ENCODE results near the gene FAM237B. TPM values are rescaled to one million over a fixed set of nuclear protein-coding genes. Genes with fewer than 3 reads are reported as not detected.

The FAM237B gene
- total and polyA plus RNA-seq, 2 of the 8 experiments (the other 6 are each of a cell fraction or from before 2014, with no cell fraction given): not detected

DNA sequence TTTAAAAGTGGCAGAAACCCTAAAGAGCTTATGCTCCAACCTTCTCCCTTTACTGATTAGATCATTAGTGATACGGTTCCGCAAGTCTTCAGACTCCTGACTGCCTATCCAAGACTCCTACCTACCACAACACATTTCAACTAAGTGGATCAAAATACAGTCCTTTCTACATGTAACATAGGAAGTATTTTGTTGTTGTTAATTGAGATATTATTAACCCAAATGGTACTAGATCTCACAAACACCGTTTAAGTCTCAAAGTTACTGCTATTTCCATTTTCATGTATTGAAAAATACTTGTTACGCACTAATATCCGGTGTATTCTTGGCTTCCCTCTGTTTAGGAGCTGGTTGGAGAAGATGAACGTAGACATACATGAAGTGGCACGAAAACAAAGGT lies 1.1 kb downstream of the FAM237B start:
- DNase-seq (ENCODE audit: low read depth in 1 of 2, low spot score in 2 of 2) (no peak), FAIRE-seq (no peak)
- H2AK5ac ChIP-seq (ENCODE audit: low read depth, low read length): no peak overlapping the region
- H3K9ac ChIP-seq (replicated peaks in 1 of 4; ENCODE audit: extremely low read depth in 1 of 4, low read depth in 3 of 4, low read length in 3 of 4): no peak overlapping the region
- H2AFZ ChIP-seq (ENCODE audit: low read length): no peak overlapping the region
- peaks cover 20 to 39% (median 29%) of the 10 kb centered on the region in 4 experiments for H3K27me3 ChIP-seq (replicated peaks in 1 of 4; ENCODE audit: control insufficient read depth in 3 of 4, extremely low read depth in 1 of 4, insufficient read depth in 3 of 4, low read length in 3 of 4)
- H3K4ac ChIP-seq (replicated peaks; ENCODE audit: insufficient read length, low read depth, low read length): no peak overlapping the region
- H2BK20ac ChIP-seq (ENCODE audit: low read length): no peak overlapping the region
- no peak overlapping the region for H3K56ac ChIP-seq (replicated peaks; ENCODE audit: insufficient read length, low read depth, low read length)
- H4K20me1 ChIP-seq (replicated peaks in 1 of 2; ENCODE audit: control insufficient read depth in 1 of 2, insufficient read depth in 2 of 2, low read length in 2 of 2): no peaks in the 10 kb centered on the region
- H4K8ac ChIP-seq (ENCODE audit: extremely low read depth, insufficient read depth, low read length): no peak overlapping the region
- CTCF ChIA-PET (ENCODE audit: partially characterized antibody): interaction anchor here (1.0 to 2.9 kb wide), 3 partner anchors 9 to 14 kb away, joined by 3 to 14 read pairs (median 7); no protein-coding TSS in a partner anchor
- H2BK120ac ChIP-seq (replicated peaks; ENCODE audit: low read depth, low read length): no peak overlapping the region
- H3K23ac ChIP-seq (ENCODE audit: insufficient read length): no peak overlapping the region
- no peak overlapping the region for H2BK15ac ChIP-seq (ENCODE audit: low read length)
- H3K36me3 ChIP-seq (ENCODE audit: control insufficient read depth in 2 of 4, insufficient read depth in 4 of 4, low read length in 3 of 4): no peaks in the 10 kb centered on the region
- no peak overlapping the region for H2BK5ac ChIP-seq (ENCODE audit: low read depth, low read length)
- POLR2A ChIA-PET (ENCODE audit: partially characterized antibody): no interaction called here
- H3K4me2 ChIP-seq (ENCODE audit: insufficient read depth in 1 of 2, low read depth in 2 of 2, low read length in 2 of 2): peak overlapping the region in 1 of 2 experiments; percentile 58; a peak in 1 of 4 replicates
- H3K27ac ChIP-seq (ENCODE audit: low read depth, low read length): no peak overlapping the region
- no peak overlapping the region for H4K91ac ChIP-seq (replicated peaks; ENCODE audit: insufficient read length, low read length)
- H3K14ac ChIP-seq (ENCODE audit: insufficient read length): no peak overlapping the region
- H3K4me3 ChIP-seq (ENCODE audit: extremely low read depth in 1 of 4, insufficient read depth in 2 of 4, low read depth in 3 of 4, low read length in 4 of 4): no peak overlapping the region
- H3K23me2 ChIP-seq (ENCODE audit: low read depth, low read length): peaks cover 10% of the 10 kb centered on the region; the same call in 1 of the 2 replicates
- H3K9me3 ChIP-seq (ENCODE audit: insufficient read depth in 2 of 2, low read depth in 1 of 2, low read length in 1 of 2): no peaks in the 10 kb centered on the region
- H3K4me1 ChIP-seq (replicated peaks in 1 of 4; ENCODE audit: control insufficient read depth in 3 of 4, insufficient read depth in 4 of 4, low read length in 3 of 4): peaks cover 0 to 3% (median 0%) of the 10 kb centered on the region in 4 experiments; a peak in 2 of 7 replicates
- 92% methylated on average over 7 of the region's 7 CpGs; no CpG with 5 or more reads in 1 of the 2 experiments for WGBS, 2 experiments (ENCODE audit: extremely low coverage in 1 of 2, insufficient coverage in 1 of 2, insufficient read length in 1 of 2, insufficient replicate concordance in 2 of 2, low coverage in 1 of 2, low lambda C conversion rate in 2 of 2, missing lambda C conversion rate in 1 of 2)
- H4K5ac ChIP-seq (ENCODE audit: insufficient read length, low read depth, low read length): no peak overlapping the region
- H2BK12ac ChIP-seq (ENCODE audit: low read depth, low read length): no peak overlapping the region
- H3K79me2 ChIP-seq (ENCODE audit: control insufficient read depth in 1 of 2, insufficient read depth in 2 of 2, low read length in 2 of 2): no peaks in the 10 kb centered on the region
- no peak overlapping the region for H3K18ac ChIP-seq (ENCODE audit: extremely low read depth, low read length)
- H3K79me1 ChIP-seq (ENCODE audit: low read depth, low read length): no peaks in the 10 kb centered on the region
- TF ChIP-seq BCL11A (IDR thresholded peaks at IDR 0.05; ENCODE audit: low read depth in 2 of 2, low read length in 2 of 2): no peak
- TF ChIP-seq YY1 (IDR thresholded peaks at IDR 0.05; ENCODE audit: low read depth, low read length): no peak
- TF ChIP-seq CBX5 (IDR thresholded peaks at IDR 0.05; ENCODE audit: low read depth, low read length): no peak
- no peak for TF ChIP-seq TAF1 (IDR thresholded peaks at IDR 0.05; ENCODE audit: low read depth, low read length)
- no peak for TF ChIP-seq TEAD4 (IDR thresholded peaks at IDR 0.05; ENCODE audit: low read depth, low read length)
- TF ChIP-seq EP300 (IDR thresholded peaks at IDR 0.05; ENCODE audit: borderline replicate concordance in 1 of 2, low read depth in 2 of 2, low read length in 2 of 2): no peak
- no peak for TF ChIP-seq SIN3A (conservative IDR thresholded peaks at IDR 0.05 in 1 of 2, IDR thresholded peaks at IDR 0.05 in 1 of 2; ENCODE audit: low read depth in 1 of 2, low read length in 2 of 2)
